Central memory CD8-positive, alpha-beta T cell (primary cell): Measurements from ENCODE around the gene PLPP7.
A peak's percentile ranks its signal among the peaks of the same experiment; 100 is the strongest.

Experiments used
- ATAC-seq: fragments of 150-1000 bp; cut with Tn5 transposase; replicated peaks from 2 replicates; pipeline ENCODE4 v1.10.0; 2022; ENCODE audit warnings: mild to moderate bottlenecking, moderate FRiP score, moderate number of reproducible peaks; ENCODE audit not compliant: poor library complexity, severe bottlenecking; ENCODE audit errors: extremely low read depth
- DNase-seq, 2 donors: peaks; one replicate each; pipeline ENCODE4 v3.0.0; 2021; ENCODE audit warnings: low spot score in 2 of 2
- H3K27ac Mint-ChIP-seq: one replicate; pipeline ENCODE4 v1.8.0; 2022; ENCODE audit warnings: low read depth, mild to moderate bottlenecking, moderate library complexity, mixed read lengths
- H3K27me3 Mint-ChIP-seq: one replicate; pipeline ENCODE4 v1.8.0; 2022; ENCODE audit warnings: mixed read lengths
- H3K36me3 Mint-ChIP-seq: one replicate; pipeline ENCODE4 v1.8.0; 2022; ENCODE audit warnings: mild to moderate bottlenecking, moderate library complexity, mixed read lengths; ENCODE audit not compliant: insufficient read depth
- H3K4me1 Mint-ChIP-seq: one replicate; pipeline ENCODE4 v1.8.0; 2022; ENCODE audit warnings: mixed read lengths
- H3K4me3 Mint-ChIP-seq: one replicate; pipeline ENCODE4 v1.8.0; 2022; ENCODE audit warnings: mild to moderate bottlenecking, moderate library complexity, mixed read lengths
- H3K9me3 Mint-ChIP-seq: one replicate; pipeline ENCODE4 v1.8.0; 2022; ENCODE audit warnings: mixed read lengths

PLPP7 gene

DNA sequence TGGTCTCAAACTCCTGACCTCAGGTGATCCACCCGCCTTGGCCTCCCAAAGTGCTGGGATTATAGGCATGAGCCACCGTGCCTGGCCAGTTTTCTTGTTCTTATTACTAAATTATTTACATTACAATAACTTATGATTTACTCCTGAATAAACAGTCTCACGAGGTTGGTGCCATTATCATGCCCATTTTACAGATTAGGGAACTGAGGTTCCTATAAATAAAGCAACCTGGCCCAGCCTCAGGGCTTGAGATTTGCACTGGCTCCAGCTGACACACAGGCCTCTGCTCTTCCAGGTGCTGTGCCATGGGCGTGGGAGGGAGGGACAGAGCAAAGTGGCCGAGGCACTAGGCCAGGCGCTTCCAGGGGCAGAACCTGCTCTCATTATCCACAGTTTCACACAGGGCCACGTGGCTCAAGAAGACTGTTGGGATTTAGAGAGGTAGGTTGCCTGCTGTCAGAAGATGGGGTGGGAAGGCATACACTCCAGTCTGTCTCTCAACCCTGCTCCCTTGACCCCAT, 2.3 kb downstream of the PLPP7 start:
- Mint-ChIP-seq H3K27ac (no peak overlapping the region), H3K4me1 (no peaks in the 10 kb centered on the region), H3K36me3 (no peaks in the 10 kb centered on the region), H3K27me3 (no peaks in the 10 kb centered on the region), H3K9me3 (no peaks in the 10 kb centered on the region), H3K4me3 (no peak overlapping the region)
- ATAC-seq (no peak), DNase-seq (no peak)

DNA sequence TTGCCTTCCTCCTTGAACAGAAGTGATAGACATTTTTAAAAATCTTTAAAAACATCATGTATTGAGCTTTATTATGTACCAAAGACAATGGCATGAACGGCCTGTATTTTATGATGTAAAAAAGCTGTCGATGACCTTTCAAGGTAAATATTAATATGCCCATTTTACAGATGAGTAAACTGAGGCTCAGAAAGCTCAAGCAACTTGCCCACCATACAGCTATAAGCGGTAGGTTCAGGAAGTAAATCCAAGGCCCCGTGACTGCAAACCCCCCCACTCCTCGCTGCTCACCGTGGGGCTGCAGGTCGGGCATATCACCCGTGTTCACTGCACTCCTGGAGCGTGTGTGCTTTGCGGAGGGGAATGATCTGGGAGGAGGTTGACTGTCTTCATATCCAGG, 3.4 kb downstream of the PLPP7 start:
- DNase-seq (no peak), ATAC-seq (no peak)
- Mint-ChIP-seq H3K4me1 (no peaks in the 10 kb centered on the region), H3K27me3 (no peaks in the 10 kb centered on the region), H3K36me3 (peaks cover 3% of the 10 kb centered on the region), H3K4me3 (no peak overlapping the region), H3K9me3 (no peaks in the 10 kb centered on the region), H3K27ac (no peak overlapping the region)

DNA sequence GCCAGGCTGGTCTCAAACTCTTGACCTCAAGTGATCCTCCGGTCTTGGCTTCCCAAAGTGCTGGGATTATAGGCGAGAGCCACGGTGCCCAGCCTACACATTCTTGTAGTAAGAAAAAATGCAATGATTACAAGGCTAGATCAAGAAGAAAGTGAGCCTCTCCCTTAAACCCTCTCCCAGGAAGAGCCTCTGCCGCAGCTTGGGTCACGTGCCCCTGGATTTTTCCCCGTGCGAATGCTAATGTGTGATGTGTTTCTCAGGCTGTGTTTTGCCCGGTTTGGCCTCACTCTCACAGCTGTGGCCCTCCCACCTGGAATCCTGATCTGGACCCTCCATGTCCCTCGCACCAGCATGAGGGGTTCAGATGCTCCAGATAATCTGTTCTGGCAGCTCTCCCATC, 6.9 kb downstream of the PLPP7 start:
- Mint-ChIP-seq H3K27ac (no peak overlapping the region), H3K4me1 (no peaks in the 10 kb centered on the region), H3K36me3 (peaks cover 3% of the 10 kb centered on the region), H3K27me3 (no peaks in the 10 kb centered on the region), H3K9me3 (no peaks in the 10 kb centered on the region), H3K4me3 (no peak overlapping the region)
- no peak for DNase-seq
- no peak for ATAC-seq

DNA sequence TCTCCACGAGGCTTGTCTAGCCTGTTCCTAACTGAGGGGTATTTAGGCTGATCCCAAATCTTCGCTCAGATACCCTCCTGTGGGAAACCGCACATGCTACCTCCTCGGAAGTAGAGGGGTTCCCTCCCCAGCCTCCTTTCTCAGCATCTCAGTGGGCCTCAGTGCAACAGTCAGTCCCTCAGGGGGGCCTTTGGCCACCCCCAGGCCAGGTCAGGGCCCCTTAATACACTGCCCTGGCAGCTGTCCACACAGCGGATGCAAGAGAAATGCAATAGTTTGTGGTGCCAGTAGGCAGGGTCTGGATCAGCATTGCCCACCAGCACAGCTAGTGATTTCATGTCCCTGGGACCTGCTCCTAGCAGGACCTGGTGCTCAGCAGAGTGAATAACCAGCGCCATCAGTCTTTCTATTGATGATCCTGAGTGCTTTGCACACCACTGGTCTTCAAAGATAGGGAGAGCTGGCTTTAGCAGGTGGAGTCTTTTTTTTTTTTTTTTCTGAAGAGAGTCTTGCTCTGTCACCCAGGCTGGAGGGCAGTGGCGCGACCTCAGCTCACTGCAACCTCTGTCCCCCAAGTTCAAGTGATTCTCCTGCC, 7.5 kb downstream of the PLPP7 start:
- Mint-ChIP-seq H3K27me3 (no peaks in the 10 kb centered on the region), H3K36me3 (peaks cover 3% of the 10 kb centered on the region), H3K4me3 (no peak overlapping the region), H3K4me1 (no peaks in the 10 kb centered on the region), H3K27ac (no peak overlapping the region), H3K9me3 (no peaks in the 10 kb centered on the region)
- no peak for DNase-seq
- ATAC-seq: no peak

DNA sequence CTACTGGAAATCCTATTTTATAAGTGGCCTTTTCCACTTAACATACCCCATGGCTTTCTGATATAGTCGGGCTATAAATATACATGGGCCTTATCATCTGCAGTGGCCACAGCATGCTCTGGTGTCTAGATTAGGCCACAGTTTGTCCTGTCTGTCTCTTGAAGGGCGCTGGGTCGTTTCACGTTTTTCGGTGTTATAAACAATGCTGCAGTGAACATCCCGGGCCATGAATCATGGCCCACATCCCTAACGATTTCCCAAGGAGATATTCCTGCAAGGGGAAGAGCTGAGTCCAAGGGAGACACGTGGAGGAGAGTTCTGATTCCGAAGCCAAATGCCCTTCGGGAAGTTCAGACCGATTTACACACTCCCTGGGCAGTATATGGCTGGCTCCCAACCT, 8.4 kb downstream of the PLPP7 start:
- H3K9me3 Mint-ChIP-seq: no peaks in the 10 kb centered on the region
- H3K36me3 Mint-ChIP-seq: peaks cover 3% of the 10 kb centered on the region
- no peaks in the 10 kb centered on the region for H3K27me3 Mint-ChIP-seq
- DNase-seq: no peak
- H3K4me1 Mint-ChIP-seq: no peaks in the 10 kb centered on the region
- no peak overlapping the region for H3K27ac Mint-ChIP-seq
- ATAC-seq: no peak
- no peak overlapping the region for H3K4me3 Mint-ChIP-seq

DNA sequence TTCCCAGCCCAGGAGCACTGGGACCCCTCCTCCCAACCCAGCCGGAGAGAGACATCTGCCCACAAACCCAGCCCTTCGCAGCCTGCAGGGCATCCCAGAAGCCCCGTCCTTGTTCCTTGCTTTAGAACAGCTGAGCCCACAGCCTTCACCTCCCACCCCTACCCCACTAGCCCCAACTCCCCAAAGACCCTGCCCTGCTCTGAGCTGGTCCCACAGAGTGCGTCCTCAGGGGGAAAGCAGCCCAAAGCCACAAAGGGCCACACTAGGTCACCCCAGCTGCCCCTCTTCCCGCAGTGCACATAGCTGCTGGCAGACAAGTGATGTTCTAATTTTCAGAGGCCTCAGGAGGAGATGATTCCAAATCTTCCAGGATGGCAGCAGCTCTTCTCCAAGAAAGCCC, 8.8 kb downstream of the PLPP7 start:
- ATAC-seq: no peak
- no peak overlapping the region for H3K4me3 Mint-ChIP-seq
- no peaks in the 10 kb centered on the region for H3K27me3 Mint-ChIP-seq
- DNase-seq: no peak
- H3K9me3 Mint-ChIP-seq: no peaks in the 10 kb centered on the region
- H3K36me3 Mint-ChIP-seq: peaks cover 3% of the 10 kb centered on the region
- H3K4me1 Mint-ChIP-seq: no peaks in the 10 kb centered on the region
- H3K27ac Mint-ChIP-seq: no peak overlapping the region

DNA sequence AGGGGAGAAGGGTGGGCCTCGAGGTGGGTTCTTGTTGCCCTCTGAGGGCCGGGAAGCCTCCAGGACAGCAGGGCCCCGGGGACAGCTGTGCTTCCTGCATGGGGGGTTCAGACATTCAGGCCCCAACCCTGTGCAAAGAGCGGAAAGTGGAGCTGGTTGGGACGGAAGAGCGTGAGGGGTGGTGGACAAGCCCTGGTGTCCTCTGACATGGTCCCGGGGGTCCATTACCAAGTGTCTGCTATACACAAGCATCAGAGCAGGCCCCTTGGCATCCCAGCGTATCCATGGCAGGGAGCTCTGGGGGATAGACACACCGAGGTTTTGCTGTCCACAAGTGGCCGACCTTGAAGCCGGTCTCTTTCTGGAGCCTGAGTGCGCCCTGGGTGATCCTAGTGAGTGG, 9.3 kb downstream of the PLPP7 start:
- H3K4me1 Mint-ChIP-seq: no peaks in the 10 kb centered on the region
- H3K36me3 Mint-ChIP-seq: peaks cover 3% of the 10 kb centered on the region
- no peak overlapping the region for H3K4me3 Mint-ChIP-seq
- DNase-seq (no peak), ATAC-seq (no peak)
- no peak overlapping the region for H3K27ac Mint-ChIP-seq
- no peaks in the 10 kb centered on the region for H3K27me3 Mint-ChIP-seq
- no peaks in the 10 kb centered on the region for H3K9me3 Mint-ChIP-seq

DNA sequence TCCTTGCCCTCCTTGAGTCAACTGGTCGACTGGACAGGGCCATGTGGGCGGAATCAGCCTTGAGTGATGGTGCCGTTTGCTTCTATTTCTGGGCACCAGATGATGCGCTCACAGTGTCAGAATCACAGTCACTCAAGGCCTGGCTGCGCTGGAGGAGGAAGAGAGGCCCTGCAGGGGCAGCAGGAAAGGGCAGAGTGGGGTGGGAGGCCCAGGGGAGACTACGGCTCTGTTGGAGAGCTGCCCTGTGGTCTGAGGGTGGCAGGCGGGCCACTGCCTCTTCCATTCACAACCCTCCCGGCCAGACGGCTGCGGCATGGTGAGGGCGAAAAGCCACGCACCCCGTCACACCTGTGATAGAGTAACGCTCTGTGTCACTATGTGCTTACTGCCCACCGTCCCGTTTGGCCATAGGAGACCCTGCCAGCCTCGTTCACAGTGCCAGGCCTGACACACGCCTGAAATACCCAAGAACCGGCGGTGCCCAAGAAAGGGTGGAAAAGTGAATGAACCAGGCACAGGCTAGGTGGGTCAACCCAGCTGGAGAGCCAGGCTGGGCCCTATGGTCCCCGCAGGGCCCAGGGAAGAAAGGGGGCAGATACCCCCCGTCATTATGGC, 9.9 kb downstream of the PLPP7 start:
- ATAC-seq (no peak), DNase-seq (no peak)
- no peak overlapping the region for H3K4me3 Mint-ChIP-seq
- no peak overlapping the region for H3K27ac Mint-ChIP-seq
- H3K4me1 Mint-ChIP-seq: no peaks in the 10 kb centered on the region
- H3K9me3 Mint-ChIP-seq: no peaks in the 10 kb centered on the region
- H3K36me3 Mint-ChIP-seq: peaks cover 3% of the 10 kb centered on the region
- no peaks in the 10 kb centered on the region for H3K27me3 Mint-ChIP-seq

DNA sequence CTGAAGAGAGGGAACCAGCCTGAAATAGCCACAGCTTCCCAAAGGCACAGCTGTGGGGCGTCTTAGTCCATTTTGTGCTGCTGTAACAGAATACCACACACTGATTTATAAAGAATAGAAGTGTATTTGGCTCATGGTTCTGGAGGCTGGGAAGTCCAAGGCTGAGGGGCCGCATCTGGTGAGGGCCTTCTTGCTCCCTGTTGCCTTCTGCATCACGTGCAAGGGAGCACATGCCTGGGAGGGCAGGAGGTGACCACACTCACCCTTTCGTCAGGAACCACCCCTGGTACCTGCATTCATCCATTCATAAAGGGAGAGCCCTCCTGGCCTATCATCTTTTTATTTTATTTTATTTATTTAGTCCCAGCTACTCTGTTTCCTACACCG, 10.4 kb downstream of the PLPP7 start:
- ATAC-seq: no peak
- no peak for DNase-seq
- Mint-ChIP-seq H3K4me3 (no peak overlapping the region), H3K27me3 (no peaks in the 10 kb centered on the region), H3K4me1 (no peaks in the 10 kb centered on the region), H3K9me3 (no peaks in the 10 kb centered on the region), H3K36me3 (peaks cover 3% of the 10 kb centered on the region), H3K27ac (no peak overlapping the region)

DNA sequence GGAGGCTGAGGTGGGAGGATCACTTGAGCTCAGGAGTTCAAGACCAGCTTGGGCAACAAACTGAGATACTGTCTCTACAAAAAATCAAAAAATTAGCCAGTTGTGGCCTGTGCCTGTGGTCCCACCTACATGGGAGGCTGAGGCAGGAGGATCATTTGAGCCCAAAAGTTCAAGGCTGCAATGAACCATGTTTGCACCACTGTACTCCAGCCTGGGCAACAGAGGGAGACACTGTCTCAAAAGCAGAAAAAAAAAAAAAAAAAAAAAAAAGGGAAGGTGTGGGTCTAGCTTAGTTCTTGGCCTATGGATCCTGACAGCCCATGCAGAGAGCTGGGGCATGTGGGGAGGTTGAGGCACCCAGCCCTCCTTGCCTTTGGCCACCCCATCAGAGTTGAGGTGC, 10.9 kb downstream of the PLPP7 start:
- no peaks in the 10 kb centered on the region for H3K4me1 Mint-ChIP-seq
- H3K36me3 Mint-ChIP-seq: peaks cover 3% of the 10 kb centered on the region
- no peaks in the 10 kb centered on the region for H3K27me3 Mint-ChIP-seq
- no peak overlapping the region for H3K27ac Mint-ChIP-seq
- no peaks in the 10 kb centered on the region for H3K9me3 Mint-ChIP-seq
- H3K4me3 Mint-ChIP-seq: no peak overlapping the region
- DNase-seq (no peak), ATAC-seq (no peak)

DNA sequence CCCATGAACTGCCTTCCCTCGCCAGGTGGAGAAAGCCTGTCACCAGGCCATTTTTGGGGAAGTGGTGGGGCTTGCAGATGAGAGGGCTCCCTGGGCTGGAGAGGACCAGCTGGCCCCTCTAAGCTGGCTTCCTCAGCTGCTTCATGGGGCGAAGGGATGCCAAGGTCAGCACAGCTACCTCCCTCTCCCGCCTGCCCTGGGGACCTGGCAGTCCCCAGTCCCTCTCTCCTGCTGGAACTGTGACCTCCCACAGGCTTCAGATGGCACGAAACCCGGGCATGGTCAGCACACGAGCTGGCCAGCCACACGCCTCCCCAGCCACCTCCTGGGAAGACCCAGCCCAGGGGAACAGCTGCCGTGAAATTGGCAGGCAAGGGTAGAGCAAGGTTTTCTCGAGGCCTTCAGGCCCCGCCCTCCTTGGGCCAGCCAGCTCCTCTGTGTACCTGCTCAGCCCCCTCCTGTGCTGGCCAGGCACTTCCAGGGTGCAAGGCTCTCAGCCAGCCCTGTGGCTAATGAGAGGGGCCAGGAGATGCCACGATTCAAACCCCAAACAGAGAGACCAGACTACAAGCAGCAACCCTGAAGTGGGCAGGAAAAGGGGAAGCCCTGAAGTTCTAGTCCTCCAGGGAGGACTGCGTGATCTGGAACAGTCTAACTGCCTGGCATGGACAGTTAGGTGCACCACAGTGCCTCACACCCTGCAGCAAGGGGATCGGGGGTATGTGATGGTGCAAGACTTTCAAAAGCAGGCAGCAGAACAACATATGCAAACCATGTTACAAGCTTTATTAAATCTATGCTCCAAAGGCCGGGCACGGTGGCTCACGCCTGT, 12.9 kb downstream of the PLPP7 start:
- no peaks in the 10 kb centered on the region for H3K4me1 Mint-ChIP-seq
- no peaks in the 10 kb centered on the region for H3K9me3 Mint-ChIP-seq
- DNase-seq (no peak), ATAC-seq (no peak)
- no peak overlapping the region for H3K27ac Mint-ChIP-seq
- no peak overlapping the region for H3K4me3 Mint-ChIP-seq
- H3K36me3 Mint-ChIP-seq: peaks cover under 1% of the 10 kb centered on the region
- no peaks in the 10 kb centered on the region for H3K27me3 Mint-ChIP-seq

DNA sequence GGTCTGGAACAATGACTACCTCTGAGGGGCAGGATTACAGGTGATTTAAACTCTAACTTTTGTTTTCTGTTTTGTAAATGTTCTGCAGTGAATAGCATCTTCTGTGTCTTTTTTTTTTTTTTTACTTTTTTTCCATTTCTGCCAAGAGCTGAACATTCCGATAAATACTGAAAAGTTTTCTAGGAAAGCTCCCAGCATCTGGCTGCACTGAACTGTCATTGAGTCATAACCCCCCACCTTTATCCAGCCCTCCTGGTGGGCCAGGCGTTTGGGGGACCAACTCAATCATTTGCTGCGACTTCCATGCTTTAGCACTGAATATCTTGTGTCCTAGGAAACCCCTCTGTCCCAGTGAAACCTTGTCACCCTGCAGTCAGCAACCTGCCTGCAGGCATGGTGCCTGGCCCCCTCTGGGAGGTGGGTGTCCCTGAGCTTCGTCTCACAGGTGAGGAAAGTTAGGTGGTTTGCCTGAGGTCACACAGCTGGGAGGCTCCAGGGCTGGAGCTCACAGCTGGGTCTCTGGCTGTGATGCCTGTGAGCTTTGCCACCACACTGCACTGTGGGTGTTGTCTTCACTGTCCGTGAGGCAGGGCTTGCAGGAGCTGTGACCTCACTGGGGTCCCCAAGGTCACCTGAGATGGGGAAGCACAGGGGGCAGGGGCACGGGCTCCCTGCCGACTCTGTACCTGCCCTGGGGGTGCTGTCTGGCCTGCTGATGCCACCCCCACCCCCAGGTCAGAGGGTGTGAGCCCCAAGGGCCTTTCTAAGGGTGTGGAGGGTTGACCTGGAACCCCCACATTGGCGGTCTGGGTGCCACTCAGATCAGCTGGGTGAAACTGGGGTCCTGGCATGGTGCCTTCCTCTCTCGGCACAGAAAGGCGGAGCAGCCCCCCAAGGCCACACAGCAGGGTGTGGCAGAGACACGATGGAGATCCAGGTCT, 14.1 kb downstream of the PLPP7 start:
- Mint-ChIP-seq H3K4me1 (no peaks in the 10 kb centered on the region), H3K4me3 (no peak overlapping the region), H3K36me3 (no peaks in the 10 kb centered on the region), H3K27me3 (no peaks in the 10 kb centered on the region), H3K9me3 (no peaks in the 10 kb centered on the region), H3K27ac (peak overlapping the region; percentile 35)
- ATAC-seq: no peak
- DNase-seq: no peak
